SK-N-SH (cell line): ENCODE measurements around the gene TSHZ2. TPM values are rescaled to one million over a fixed set of nuclear protein-coding genes. Genes with fewer than 3 reads are reported as not detected.

Source experiments
- CTCF ChIA-PET: fragments of 300-600, 350-600 bp; formaldehyde crosslinking; extraction: SDS; loops from one replicate; lab custom pipeline; 2021; lab: Yijun Ruan, JAX
- POLR2A ChIA-PET: fragments of 350-600 bp; sonication (Branson Sonifier 250); formaldehyde crosslinking; extraction: SDS; loops from one replicate; lab custom pipeline; 2020; ENCODE audit warnings: antibody characterized with exemption, inconsistent platforms; lab: Yijun Ruan, JAX
- DNase-seq: peaks from one replicate; pipeline ENCODE4 v3.0.0; 2012
- H2AFZ ChIP-seq: fragments of 200-600 bp; sonication (generic); 2 replicates; pipeline ENCODE4 v1.8.1; 2016; ENCODE audit warnings: antibody characterized with exemption, mild to moderate bottlenecking, low read depth
- H3F3A ChIP-seq: fragments of 200-600 bp; sonication (generic); replicated peaks from 2 replicates; pipeline ENCODE3; 2016; ENCODE audit warnings: antibody characterized with exemption, mild to moderate bottlenecking; ENCODE audit not compliant: insufficient read depth
- H3K27ac ChIP-seq, 2 experiments: fragments of 200-500 bp in 1 of 2; fragments of 200-600 bp in 1 of 2; sonication (Bioruptor generic) in 1 of 2; sonication (generic), shearing (Covaris generic) in 1 of 2; 2 replicates each; pipeline versions ENCODE4 v1.5.1 to v1.6.1; 2014 to 2016; ENCODE audit warnings: low read depth in 2 of 2, inconsistent platforms in 1 of 2, low read length in 1 of 2, mild to moderate bottlenecking in 1 of 2, mixed read lengths in 1 of 2
- H3K27me3 ChIP-seq: fragments of 200-600 bp; sonication (generic), shearing (Covaris generic); 2 replicates; pipeline ENCODE4 v1.6.1; 2016; ENCODE audit warnings: mixed run types; ENCODE audit not compliant: insufficient read depth
- H3K36me3 ChIP-seq, 2 experiments: fragments of 200-500 bp in 1 of 2; fragments of 200-600 bp in 1 of 2; sonication (Bioruptor generic) in 1 of 2; sonication (generic) in 1 of 2; replicated peaks in 1 of 2; 2 replicates each; pipeline versions ENCODE3 to v1.5.1; 2014 to 2016; ENCODE audit warnings: low read length in 1 of 2, mild to moderate bottlenecking in 1 of 2; ENCODE audit not compliant: insufficient read depth in 2 of 2, control insufficient read depth in 1 of 2
- H3K4me1 ChIP-seq, 2 experiments: fragments of 200-500 bp in 1 of 2; fragments of 200-600 bp in 1 of 2; sonication (Bioruptor generic) in 1 of 2; sonication (generic), shearing (Covaris generic) in 1 of 2; 2 replicates each; pipeline versions ENCODE4 v1.5.1 to v1.6.1; 2014 to 2016; ENCODE audit warnings: low read depth in 1 of 2, low read length in 1 of 2, mixed run types in 1 of 2; ENCODE audit not compliant: insufficient read depth in 2 of 2, control insufficient read depth in 1 of 2
- H3K4me2 ChIP-seq: fragments of 200-600 bp; sonication (generic), shearing (Covaris generic); 2 replicates; pipeline ENCODE4 v1.6.1; 2017; ENCODE audit warnings: mixed run types
- H3K4me3 ChIP-seq, 2 experiments: fragments of 200-500 bp in 1 of 2; fragments of 200-600 bp in 1 of 2; sonication (Bioruptor generic) in 1 of 2; sonication (generic), shearing (Covaris generic) in 1 of 2; 2 replicates each; pipeline versions ENCODE4 v1.5.1 to v1.8.1; 2014 to 2016; ENCODE audit warnings: low read depth in 2 of 2, inconsistent platforms in 1 of 2, low read length in 1 of 2, mild to moderate bottlenecking in 1 of 2, mixed read lengths in 1 of 2, moderate library complexity in 1 of 2
- H3K79me2 ChIP-seq: fragments of 200-600 bp; sonication (generic); 2 replicates; pipeline ENCODE4 v1.8.1; 2017; ENCODE audit warnings: mild to moderate bottlenecking; ENCODE audit not compliant: insufficient read depth
- H3K9ac ChIP-seq: fragments of 200-600 bp; sonication (generic); 2 replicates; pipeline ENCODE4 v1.6.1; 2017; ENCODE audit warnings: mixed run types
- H3K9me2 ChIP-seq: fragments of 200-600 bp; sonication (generic); 2 replicates; pipeline ENCODE4 v1.6.1; 2017; ENCODE audit warnings: mixed run types
- H3K9me3 ChIP-seq: fragments of 200-600 bp; sonication (generic); 2 replicates; pipeline ENCODE4 v1.6.1; 2017; ENCODE audit warnings: mixed run types, mild to moderate bottlenecking, moderate library complexity
- H4K20me1 ChIP-seq: fragments of 200-600 bp; sonication (generic); 2 replicates; pipeline ENCODE4 v1.6.1; 2017; ENCODE audit warnings: mild to moderate bottlenecking, mixed run types; ENCODE audit not compliant: insufficient read depth
- ELF1 ChIP-seq: IDR thresholded peaks from 2 replicates; pipeline ENCODE4 v1.4.0; 2012
- FOXM1 ChIP-seq: IDR thresholded peaks from 2 replicates; pipeline ENCODE4 v1.4.0; 2012; ENCODE audit warnings: low read depth, mild to moderate bottlenecking
- GATA2 ChIP-seq: sonication (generic); formaldehyde crosslinking; IDR thresholded peaks from 2 replicates; pipeline ENCODE4 v1.5.0; 2020; ENCODE audit warnings: mild to moderate bottlenecking, missing genetic modification reagents
- IRF3 ChIP-seq: fragments of 150-350 bp; IDR thresholded peaks from 2 replicates; pipeline ENCODE4 v1.6.1; 2016; ENCODE audit warnings: mild to moderate bottlenecking, low read depth, low read length
- JUND ChIP-seq: IDR thresholded peaks from 2 replicates; pipeline ENCODE4 v1.4.0; 2012
- NRF1 ChIP-seq: IDR thresholded peaks from 2 replicates; pipeline ENCODE4 v1.6.1; 2012; ENCODE audit warnings: low read depth, mild to moderate bottlenecking, low read length
- PBX3 ChIP-seq: IDR thresholded peaks from 2 replicates; pipeline ENCODE4; 2012
- RAD21 ChIP-seq: IDR thresholded peaks from 2 replicates; pipeline ENCODE4 v1.6.1; 2012; ENCODE audit warnings: mild to moderate bottlenecking, low read length
- RXRA ChIP-seq: IDR thresholded peaks from 2 replicates; pipeline ENCODE4 v1.4.0; 2012; ENCODE audit warnings: low read depth, mild to moderate bottlenecking, borderline replicate concordance
- TAF1 ChIP-seq: IDR thresholded peaks from 2 replicates; pipeline ENCODE4 v1.6.1; 2012; ENCODE audit warnings: low read depth, mild to moderate bottlenecking, low read length, moderate library complexity, borderline replicate concordance
- TEAD4 ChIP-seq: IDR thresholded peaks from 2 replicates; pipeline ENCODE4 v1.4.0; 2012; ENCODE audit warnings: mild to moderate bottlenecking, borderline replicate concordance; ENCODE audit not compliant: insufficient read depth
- WGBS: methylation state at CpG from one replicate; pipeline ENCODE4 v1.1.6; 2017; ENCODE audit warnings: low lambda C conversion rate; 5-methylcytosine and 5-hydroxymethylcytosine counted together
- polyA plus RNA-seq, 3 experiments: library from polyadenylated mRNA; depleted of rRNA; stranded (reverse); fragments of >200 nt; gene quantifications; 2 replicates each; pipeline ENCODE4 v1.2.3, GENCODE V29; 2012
- TF ChIP-seq, protein P1 (sequence below): fragments of 150-350 bp; IDR thresholded peaks from 2 replicates; pipeline ENCODE4 v1.6.1; 2017; ENCODE audit warnings: antibody characterized with exemption, low read length, low read depth, borderline replicate concordance
- TF ChIP-seq, protein P2 (sequence below): fragments of 200-600 bp; sonication (generic); IDR thresholded peaks from 2 replicates; pipeline ENCODE4 v1.6.1; 2017; ENCODE audit warnings: antibody characterized with exemption, mild to moderate bottlenecking, moderate library complexity

TSHZ2 gene
- polyA plus RNA-seq, 1 of the 3 experiments (the other 2 are of a cell fraction): 0.13 TPM

DNA sequence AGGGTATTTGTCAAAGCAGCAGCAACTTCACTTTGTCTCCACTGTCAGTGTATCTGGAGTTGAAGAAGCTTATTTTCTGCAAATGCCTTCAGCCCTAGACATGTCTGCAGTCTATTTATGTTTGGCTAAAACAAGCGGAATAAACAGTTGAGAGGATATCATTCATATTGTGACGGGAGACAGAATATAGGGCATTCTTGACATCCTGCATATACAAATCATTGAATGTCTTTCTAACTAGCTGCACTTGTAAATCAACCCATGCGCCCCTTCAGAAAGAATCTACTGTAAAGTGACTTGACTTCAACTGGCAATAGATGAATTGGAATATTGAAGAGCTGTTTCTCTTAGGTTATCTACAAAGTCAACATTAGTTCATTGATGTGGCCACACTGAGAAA lies 258.9 kb downstream of the TSHZ2 start:
- Histone ChIP-seq H3K9ac (no peak overlapping the region), H3K9me3 (no peaks in the 10 kb centered on the region), H3K36me3 (no peaks in the 10 kb centered on the region), H4K20me1 (no peaks in the 10 kb centered on the region)
- TF ChIP-seq RAD21: no peak
- TF ChIP-seq, protein P1, sequence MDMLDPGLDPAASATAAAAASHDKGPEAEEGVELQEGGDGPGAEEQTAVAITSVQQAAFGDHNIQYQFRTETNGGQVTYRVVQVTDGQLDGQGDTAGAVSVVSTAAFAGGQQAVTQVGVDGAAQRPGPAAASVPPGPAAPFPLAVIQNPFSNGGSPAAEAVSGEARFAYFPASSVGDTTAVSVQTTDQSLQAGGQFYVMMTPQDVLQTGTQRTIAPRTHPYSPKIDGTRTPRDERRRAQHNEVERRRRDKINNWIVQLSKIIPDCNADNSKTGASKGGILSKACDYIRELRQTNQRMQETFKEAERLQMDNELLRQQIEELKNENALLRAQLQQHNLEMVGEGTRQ: no peak
- TF ChIP-seq FOXM1: no peak
- no peak for TF ChIP-seq TAF1
- no peak for TF ChIP-seq JUND
- TF ChIP-seq RXRA: no peak
- TF ChIP-seq IRF3: no peak
- no peak for TF ChIP-seq NRF1
- TF ChIP-seq TEAD4: no peak
- TF ChIP-seq PBX3: no peak
- no peak for TF ChIP-seq ELF1
- TF ChIP-seq, protein P2, sequence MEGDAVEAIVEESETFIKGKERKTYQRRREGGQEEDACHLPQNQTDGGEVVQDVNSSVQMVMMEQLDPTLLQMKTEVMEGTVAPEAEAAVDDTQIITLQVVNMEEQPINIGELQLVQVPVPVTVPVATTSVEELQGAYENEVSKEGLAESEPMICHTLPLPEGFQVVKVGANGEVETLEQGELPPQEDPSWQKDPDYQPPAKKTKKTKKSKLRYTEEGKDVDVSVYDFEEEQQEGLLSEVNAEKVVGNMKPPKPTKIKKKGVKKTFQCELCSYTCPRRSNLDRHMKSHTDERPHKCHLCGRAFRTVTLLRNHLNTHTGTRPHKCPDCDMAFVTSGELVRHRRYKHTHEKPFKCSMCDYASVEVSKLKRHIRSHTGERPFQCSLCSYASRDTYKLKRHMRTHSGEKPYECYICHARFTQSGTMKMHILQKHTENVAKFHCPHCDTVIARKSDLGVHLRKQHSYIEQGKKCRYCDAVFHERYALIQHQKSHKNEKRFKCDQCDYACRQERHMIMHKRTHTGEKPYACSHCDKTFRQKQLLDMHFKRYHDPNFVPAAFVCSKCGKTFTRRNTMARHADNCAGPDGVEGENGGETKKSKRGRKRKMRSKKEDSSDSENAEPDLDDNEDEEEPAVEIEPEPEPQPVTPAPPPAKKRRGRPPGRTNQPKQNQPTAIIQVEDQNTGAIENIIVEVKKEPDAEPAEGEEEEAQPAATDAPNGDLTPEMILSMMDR: no peak
- TF ChIP-seq, all 33 proteins: peak for 0
- Histone ChIP-seq H2AFZ (no peak overlapping the region), H3K27me3 (no peaks in the 10 kb centered on the region), H3K4me1 (no peaks in the 10 kb centered on the region; a peak in 1 of 4 replicates), H3K79me2 (no peaks in the 10 kb centered on the region), H3K4me3 (no peak overlapping the region), H3K9me2 (no peaks in the 10 kb centered on the region), H3K4me2 (no peak overlapping the region), H3F3A (no peaks in the 10 kb centered on the region), H3K27ac (no peak overlapping the region)
- ChIA-PET CTCF (no interaction called here), POLR2A (no interaction called here)
- no peak for DNase-seq
- WGBS: 65% methylated on average over 3 of the region's 3 CpGs

GRCh38 chr20:53237461-53237860 lies 265.3 kb downstream of the TSHZ2 start:
- Histone ChIP-seq H3K9me3 (no peaks in the 10 kb centered on the region), H3K4me2 (no peak overlapping the region), H3K27ac (no peak overlapping the region), H3K4me3 (no peak overlapping the region), H4K20me1 (no peaks in the 10 kb centered on the region), H3K4me1 (no peaks in the 10 kb centered on the region), H3K36me3 (no peaks in the 10 kb centered on the region), H3K27me3 (no peaks in the 10 kb centered on the region), H3K9me2 (no peaks in the 10 kb centered on the region), H3F3A (no peaks in the 10 kb centered on the region)
- no peak for DNase-seq
- POLR2A ChIA-PET: no interaction called here
- 44% methylated on average over 8 of the region's 8 CpGs for WGBS
- TF ChIP-seq ELF1 (no peak), GATA2 (CRISPR knock-in tag) (no peak)
- TF ChIP-seq, all 33 proteins: peak for 0
- H3K79me2 ChIP-seq: no peaks in the 10 kb centered on the region
- no peak overlapping the region for H3K9ac ChIP-seq
- H2AFZ ChIP-seq: no peak overlapping the region
- CTCF ChIA-PET: no interaction called here
